MG63 (cell line): ENCODE measurements around the gene TULP3. TPM values are rescaled to one million over a fixed set of nuclear protein-coding genes. Genes with fewer than 3 reads are reported as not detected.

Experiments used
- DNase-seq: peaks from one replicate; pipeline ENCODE4 v3.0.0-alpha.2; 2020
- H3K27me3 ChIP-seq: fragments of 250-450 bp; sonication (Bioruptor Pico); 2 replicates; pipeline ENCODE4 v1.5.1; 2020; ENCODE audit warnings: mild to moderate bottlenecking, moderate library complexity
- H3K36me3 ChIP-seq: fragments of 250-450 bp; sonication (Bioruptor Pico); 2 replicates; pipeline ENCODE4 v1.5.1; 2020; ENCODE audit warnings: mild to moderate bottlenecking, moderate library complexity
- H3K4me3 ChIP-seq: fragments of 250-450 bp; sonication (Bioruptor Pico); 2 replicates; pipeline ENCODE4 v1.5.1; 2020; ENCODE audit warnings: mild to moderate bottlenecking, moderate library complexity
- H3K9me3 ChIP-seq: fragments of 250-450 bp; sonication (Bioruptor Pico); 2 replicates; pipeline ENCODE4 v1.5.1; 2020; ENCODE audit warnings: mild to moderate bottlenecking, moderate library complexity
- total RNA-seq: library from RNA; depleted of rRNA; stranded (reverse); fragments of >200 nt; shearing (Covaris generic); gene quantifications from 2 replicates; pipeline ENCODE4 v1.2.3, GENCODE V29; 2014; ENCODE audit warnings: low replicate concordance

The TULP3 gene
- total RNA-seq, 1 experiment from 2014 or later, result 21.1 TPM

DNA sequence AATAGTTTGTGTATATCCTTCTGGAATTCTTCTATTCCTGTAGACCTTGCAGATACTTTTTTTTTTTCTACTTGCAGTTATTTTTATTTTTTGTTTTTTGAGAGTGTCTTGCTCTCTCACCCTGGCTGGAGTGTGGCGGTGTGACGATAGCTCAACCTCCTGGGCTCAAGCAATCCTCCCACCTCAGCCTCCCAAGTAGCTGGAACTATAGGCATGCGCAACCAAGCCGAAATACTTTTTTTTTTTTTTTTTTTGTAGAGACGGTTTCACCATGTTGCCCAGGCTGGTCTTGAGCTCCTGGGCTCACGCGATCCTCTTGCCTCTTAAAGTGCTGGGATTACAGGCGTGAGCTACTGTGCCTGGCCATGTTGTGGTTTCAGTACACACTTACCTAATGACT is 10.0 kb downstream of the TULP3 start:
- Histone ChIP-seq H3K36me3 (peaks cover 6% of the 10 kb centered on the region), H3K9me3 (no peaks in the 10 kb centered on the region), H3K27me3 (no peaks in the 10 kb centered on the region), H3K4me3 (no peak overlapping the region)
- no peak for DNase-seq

GRCh38 chr12:2902272-2902880 is 11.7 kb downstream of the TULP3 start:
- DNase-seq, result peak; percentile 35
- H3K4me3 ChIP-seq, result no peak overlapping the region
- H3K36me3 ChIP-seq, result no peaks in the 10 kb centered on the region; the same call in 1 of the 2 replicates
- H3K27me3 ChIP-seq, result no peaks in the 10 kb centered on the region
- H3K9me3 ChIP-seq, result no peaks in the 10 kb centered on the region

DNA sequence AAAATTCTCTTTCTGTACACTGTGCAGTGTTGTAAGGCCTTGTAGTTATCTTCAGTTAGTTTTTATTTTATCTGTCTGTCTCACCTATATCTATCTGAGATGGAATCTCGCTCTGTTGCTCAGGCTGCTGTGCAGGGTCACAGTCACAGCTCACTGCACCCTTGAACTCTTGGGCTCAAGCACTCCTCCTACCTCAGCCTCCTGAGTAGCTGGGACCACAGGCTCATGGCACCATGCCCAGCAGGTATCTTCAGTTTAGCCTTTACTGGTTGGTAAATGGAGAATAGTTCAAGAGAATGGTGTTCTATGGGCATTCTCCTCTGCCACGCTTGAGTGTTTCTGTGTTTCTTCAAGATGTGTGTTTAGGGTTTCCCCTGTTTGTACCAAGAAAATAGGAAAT is 13.6 kb downstream of the TULP3 start:
- H3K4me3 ChIP-seq, result no peak overlapping the region
- no peaks in the 10 kb centered on the region for H3K9me3 ChIP-seq
- H3K27me3 ChIP-seq, result no peaks in the 10 kb centered on the region
- no peak for DNase-seq
- H3K36me3 ChIP-seq, result no peaks in the 10 kb centered on the region

- Histone ChIP-seq H3K4me3 (no peak overlapping the region), H3K27me3 (no peaks in the 10 kb centered on the region), H3K36me3 (peaks cover 24% of the 10 kb centered on the region), H3K9me3 (no peaks in the 10 kb centered on the region)
- DNase-seq, result no peak
Observed at GRCh38 chr12:2912216-2912575, 21.5 kb downstream of the TULP3 start.

DNA sequence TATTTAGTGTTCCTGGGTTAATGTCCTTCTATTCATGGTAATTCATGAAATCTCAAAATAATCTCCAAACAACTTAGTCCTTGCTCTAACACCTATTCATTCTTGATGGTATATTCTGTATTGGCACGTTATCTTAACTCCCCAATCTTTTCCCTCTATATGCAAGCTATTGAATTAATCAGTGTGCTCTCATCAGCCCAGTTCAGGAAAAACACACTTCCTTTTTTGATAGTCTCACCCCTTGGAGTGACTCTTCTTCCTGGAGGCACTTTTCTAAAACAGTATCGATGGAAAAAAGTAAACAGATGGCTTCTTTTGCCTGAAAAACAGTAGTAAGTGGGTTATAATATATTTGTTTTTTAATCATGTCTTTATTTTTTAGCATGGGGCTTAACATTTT is 28.6 kb downstream of the TULP3 start:
- Histone ChIP-seq H3K27me3 (no peaks in the 10 kb centered on the region), H3K9me3 (no peaks in the 10 kb centered on the region), H3K36me3 (peaks cover 29% of the 10 kb centered on the region), H3K4me3 (no peak overlapping the region)
- no peak for DNase-seq

GRCh38 chr12:2922329-2922728 is 31.6 kb downstream of the TULP3 start:
- H3K4me3 ChIP-seq, result no peak overlapping the region
- no peaks in the 10 kb centered on the region for H3K9me3 ChIP-seq
- no peak for DNase-seq
- peaks cover 34% of the 10 kb centered on the region for H3K36me3 ChIP-seq
- no peaks in the 10 kb centered on the region for H3K27me3 ChIP-seq

DNA sequence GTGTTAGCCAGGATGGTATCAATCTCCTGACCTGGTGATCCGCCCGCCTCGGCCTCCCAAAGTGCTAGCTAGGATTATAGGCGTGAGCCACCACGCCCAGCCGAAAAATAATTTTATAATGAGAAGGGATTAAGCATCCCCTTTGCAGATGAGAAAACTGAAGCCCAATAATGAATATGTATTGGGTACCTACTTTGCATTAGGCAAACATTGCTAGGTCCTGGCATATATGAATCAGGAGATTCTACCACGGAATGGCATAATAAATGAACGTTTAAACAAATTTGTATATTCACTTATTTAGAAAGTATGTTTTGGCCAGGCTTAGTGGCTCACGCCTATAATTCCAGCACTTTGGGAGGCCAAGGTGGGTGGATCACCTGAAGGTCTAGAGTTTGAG is 32.4 kb downstream of the TULP3 start:
- Histone ChIP-seq H3K27me3 (no peaks in the 10 kb centered on the region), H3K36me3 (peaks cover 39% of the 10 kb centered on the region), H3K9me3 (no peaks in the 10 kb centered on the region), H3K4me3 (no peak overlapping the region)
- no peak for DNase-seq

DNA sequence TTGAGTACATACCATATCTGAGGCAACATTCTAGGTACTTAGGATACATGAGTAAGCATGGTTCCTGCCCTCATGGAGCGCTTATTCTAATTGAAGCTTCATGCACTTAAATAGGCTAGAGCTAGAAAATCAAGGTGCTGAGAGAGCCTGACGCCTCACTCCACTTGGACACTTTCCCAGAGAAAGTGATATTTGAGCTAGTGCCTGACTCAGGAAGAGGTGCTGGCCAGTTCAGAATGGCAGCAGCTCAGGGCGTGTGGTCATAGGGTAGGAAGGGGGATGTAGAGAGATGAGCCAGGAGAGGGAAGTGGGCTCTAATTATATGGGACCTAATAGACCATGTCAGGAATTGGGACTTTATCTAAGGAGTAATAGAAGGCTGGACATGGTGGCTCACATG is 33.3 kb downstream of the TULP3 start:
- H3K36me3 ChIP-seq, result peaks cover 40% of the 10 kb centered on the region
- H3K9me3 ChIP-seq, result no peaks in the 10 kb centered on the region
- H3K27me3 ChIP-seq, result no peaks in the 10 kb centered on the region
- DNase-seq, result peak; percentile 52
- no peak overlapping the region for H3K4me3 ChIP-seq

- H3K9me3 ChIP-seq, result no peaks in the 10 kb centered on the region
- no peak overlapping the region for H3K4me3 ChIP-seq
- no peaks in the 10 kb centered on the region for H3K27me3 ChIP-seq
- peaks cover 45% of the 10 kb centered on the region for H3K36me3 ChIP-seq
- DNase-seq, result peak; percentile 17
Observed at GRCh38 chr12:2925322-2925995, 34.8 kb downstream of the TULP3 start.

DNA sequence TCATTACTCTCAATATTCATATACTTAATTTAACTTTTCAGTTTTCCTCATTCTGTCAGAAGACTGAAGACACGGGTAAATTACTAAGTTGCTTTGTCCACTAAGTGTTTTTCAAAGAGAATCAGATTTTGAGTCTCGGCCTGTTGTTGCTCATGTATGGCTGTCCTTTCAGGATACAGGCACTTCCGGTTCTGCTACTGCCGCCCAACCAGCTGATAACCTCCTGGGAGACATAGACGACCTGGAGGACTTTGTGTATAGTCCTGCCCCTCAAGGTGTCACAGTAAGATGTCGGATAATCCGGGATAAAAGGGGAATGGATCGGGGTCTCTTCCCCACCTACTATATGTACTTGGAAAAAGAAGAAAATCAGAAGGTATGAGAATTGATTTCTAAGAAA is 40.2 kb downstream of the TULP3 start:
- no peak for DNase-seq
- Histone ChIP-seq H3K36me3 (peaks cover 48% of the 10 kb centered on the region), H3K27me3 (no peaks in the 10 kb centered on the region), H3K9me3 (no peaks in the 10 kb centered on the region), H3K4me3 (no peak overlapping the region)

DNA sequence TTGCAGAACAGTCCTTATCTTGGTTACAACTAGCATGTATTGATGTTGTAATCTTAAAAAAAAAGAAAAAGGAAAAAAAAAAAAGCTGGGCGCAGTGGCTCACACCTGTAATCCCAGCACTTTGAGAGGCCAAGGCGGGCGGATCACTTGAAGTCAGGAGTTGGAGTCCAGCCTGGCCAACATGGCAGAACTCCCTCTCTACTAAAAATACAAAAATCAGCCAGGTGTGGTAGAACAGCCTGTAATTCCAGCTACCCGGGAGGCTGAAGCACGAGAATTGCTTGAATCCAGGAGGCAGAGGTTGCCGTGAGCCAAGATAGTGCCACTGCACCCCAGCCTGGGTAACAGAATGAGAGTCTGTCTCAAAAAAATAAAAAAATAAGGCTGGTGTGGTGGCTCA is 42.9 kb downstream of the TULP3 start:
- no peak for DNase-seq
- no peaks in the 10 kb centered on the region for H3K9me3 ChIP-seq
- peaks cover 39% of the 10 kb centered on the region for H3K36me3 ChIP-seq
- H3K27me3 ChIP-seq, result no peaks in the 10 kb centered on the region
- no peak overlapping the region for H3K4me3 ChIP-seq

DNA sequence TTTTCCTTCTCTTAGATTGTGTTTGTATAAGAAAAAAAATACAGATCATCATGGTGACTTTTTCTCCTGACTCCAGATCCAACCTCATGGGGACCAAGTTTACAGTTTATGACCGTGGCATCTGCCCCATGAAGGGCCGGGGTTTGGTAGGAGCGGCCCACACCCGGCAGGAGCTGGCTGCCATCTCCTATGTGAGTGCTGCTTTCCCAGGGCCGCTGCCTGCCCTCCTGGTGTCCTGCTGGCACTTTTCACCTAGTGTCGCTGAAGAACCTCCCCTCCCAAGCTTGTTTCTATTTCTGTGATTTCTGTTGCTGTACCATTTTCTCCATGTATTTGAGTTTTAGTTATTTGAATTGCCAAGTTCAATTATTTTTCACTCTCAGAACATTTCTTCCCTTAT is 43.7 kb downstream of the TULP3 start:
- DNase-seq, result no peak
- Histone ChIP-seq H3K9me3 (no peaks in the 10 kb centered on the region), H3K36me3 (peaks cover 39% of the 10 kb centered on the region), H3K4me3 (no peak overlapping the region), H3K27me3 (no peaks in the 10 kb centered on the region)

GRCh38 chr12:2936301-2936700 is 45.6 kb downstream of the TULP3 start:
- Histone ChIP-seq H3K27me3 (no peaks in the 10 kb centered on the region), H3K36me3 (peaks cover 28% of the 10 kb centered on the region), H3K4me3 (no peak overlapping the region), H3K9me3 (no peaks in the 10 kb centered on the region)
- no peak for DNase-seq

DNA sequence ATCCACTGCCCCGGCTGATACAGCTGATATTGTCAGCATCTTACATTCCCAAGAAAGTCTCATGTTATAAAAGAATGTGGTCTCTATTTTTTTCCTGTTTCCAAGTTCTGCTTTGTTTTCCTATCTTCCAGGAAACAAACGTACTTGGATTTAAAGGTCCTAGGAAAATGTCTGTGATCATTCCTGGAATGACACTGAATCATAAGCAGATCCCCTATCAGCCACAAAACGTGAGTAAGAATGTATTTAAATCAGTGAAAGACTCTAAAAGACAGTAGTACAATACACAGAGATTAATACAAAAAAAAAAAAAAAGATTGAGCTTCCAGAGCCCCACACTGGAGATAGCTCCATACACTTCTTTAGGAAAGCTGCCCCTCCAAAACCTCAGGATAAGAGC is 46.8 kb downstream of the TULP3 start:
- H3K4me3 ChIP-seq, result no peak overlapping the region
- peaks cover 21% of the 10 kb centered on the region for H3K36me3 ChIP-seq
- no peak for DNase-seq
- H3K27me3 ChIP-seq, result no peaks in the 10 kb centered on the region
- no peaks in the 10 kb centered on the region for H3K9me3 ChIP-seq

DNA sequence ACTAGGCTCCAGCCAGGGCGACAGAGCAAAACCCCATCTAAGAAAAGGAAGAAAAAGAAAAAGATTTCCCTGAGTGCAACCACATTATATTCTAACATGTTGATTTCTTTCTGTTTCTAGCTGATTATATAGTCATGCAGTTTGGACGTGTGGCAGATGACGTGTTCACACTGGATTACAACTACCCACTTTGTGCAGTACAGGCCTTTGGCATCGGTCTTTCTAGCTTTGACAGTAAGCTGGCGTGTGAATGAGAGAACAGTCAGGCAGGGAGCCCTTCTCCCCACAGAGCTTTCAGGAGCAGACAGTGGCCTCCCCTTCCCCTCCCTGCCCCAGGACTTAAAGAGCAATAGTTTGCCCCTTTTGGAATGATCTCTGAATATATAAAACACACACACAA is 48.5 kb downstream of the TULP3 start:
- H3K27me3 ChIP-seq, result no peaks in the 10 kb centered on the region
- H3K36me3 ChIP-seq, result peaks cover 15% of the 10 kb centered on the region
- H3K9me3 ChIP-seq, result no peaks in the 10 kb centered on the region
- no peak for DNase-seq
- no peak overlapping the region for H3K4me3 ChIP-seq

GRCh38 chr12:2940564-2940963 is 49.9 kb downstream of the TULP3 start:
- no peak for DNase-seq
- H3K4me3 ChIP-seq, result no peak overlapping the region
- H3K27me3 ChIP-seq, result no peaks in the 10 kb centered on the region
- peaks cover 8% of the 10 kb centered on the region for H3K36me3 ChIP-seq
- H3K9me3 ChIP-seq, result no peaks in the 10 kb centered on the region

DNA sequence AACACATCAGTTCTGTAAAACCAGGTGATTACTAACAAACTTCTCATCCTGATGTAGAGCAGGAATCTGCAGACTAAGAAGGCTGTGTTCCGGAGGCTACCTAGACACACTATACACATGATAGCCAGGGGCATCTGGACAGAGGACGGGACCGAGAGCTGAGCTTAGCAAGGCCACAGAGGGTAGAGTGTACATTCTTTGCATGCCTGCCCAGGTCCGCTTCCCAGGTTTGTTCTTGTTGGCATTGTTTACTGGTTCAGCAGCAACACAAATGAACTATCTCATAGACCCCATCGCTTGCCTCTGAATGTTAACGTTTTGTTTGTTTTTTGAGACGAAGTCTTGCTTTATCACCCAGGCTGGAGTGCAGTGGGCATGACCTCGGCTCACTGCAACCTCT is 50.8 kb downstream of the TULP3 start:
- Histone ChIP-seq H3K4me3 (no peak overlapping the region), H3K9me3 (no peaks in the 10 kb centered on the region), H3K36me3 (peaks cover 8% of the 10 kb centered on the region), H3K27me3 (no peaks in the 10 kb centered on the region)
- DNase-seq, result no peak

- Histone ChIP-seq H3K36me3 (0 out of 2 replicates have a peak, but pooled peaks cover 2% of the 10 kb centered on the region), H3K9me3 (no peaks in the 10 kb centered on the region), H3K4me3 (no peak overlapping the region), H3K27me3 (no peaks in the 10 kb centered on the region)
- peak; percentile 11 for DNase-seq
Observed at GRCh38 chr12:2944401-2945047, 53.8 kb downstream of the TULP3 start.
